ENCODE measurements around the gene NUMB. TPM values are rescaled to one million over a fixed set of nuclear protein-coding genes. Genes with fewer than 3 reads are reported as not detected.

NUMB gene
- total RNA-seq, 1 donor from 2014 or later: 72.7 TPM

DNA sequence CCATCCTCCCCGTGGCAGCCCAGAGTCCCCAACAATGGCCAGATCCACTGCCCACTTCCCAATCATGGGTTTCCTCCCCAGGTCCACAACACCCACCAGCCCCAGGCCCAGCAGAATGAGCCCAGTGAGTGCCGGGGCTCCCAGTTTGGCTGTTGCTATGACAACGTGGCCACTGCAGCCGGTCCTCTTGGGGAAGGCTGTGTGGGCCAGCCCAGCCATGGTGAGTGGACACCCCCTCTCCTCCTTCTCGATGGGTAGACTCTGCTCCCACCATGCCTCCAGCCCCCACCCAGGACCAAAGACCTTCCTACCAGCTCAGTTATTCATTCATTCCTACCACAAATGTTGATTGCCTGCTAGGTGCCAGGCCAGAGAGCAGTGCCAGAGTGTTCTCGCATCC is 197.3 kb downstream of the NUMB start:
- no peak for DNase-seq (ENCODE audit: extremely low spot score, unreplicated experiment)
- H3K4me3 Mint-ChIP-seq (ENCODE audit: unreplicated experiment): no peak overlapping the region
- H3K27ac Mint-ChIP-seq (ENCODE audit: unreplicated experiment): no peak overlapping the region
- peaks cover 1% of the 10 kb centered on the region for H3K4me1 Mint-ChIP-seq (ENCODE audit: unreplicated experiment)
- H3K27me3 Mint-ChIP-seq (ENCODE audit: unreplicated experiment): no peaks in the 10 kb centered on the region
- TF ChIP-seq, protein P1, sequence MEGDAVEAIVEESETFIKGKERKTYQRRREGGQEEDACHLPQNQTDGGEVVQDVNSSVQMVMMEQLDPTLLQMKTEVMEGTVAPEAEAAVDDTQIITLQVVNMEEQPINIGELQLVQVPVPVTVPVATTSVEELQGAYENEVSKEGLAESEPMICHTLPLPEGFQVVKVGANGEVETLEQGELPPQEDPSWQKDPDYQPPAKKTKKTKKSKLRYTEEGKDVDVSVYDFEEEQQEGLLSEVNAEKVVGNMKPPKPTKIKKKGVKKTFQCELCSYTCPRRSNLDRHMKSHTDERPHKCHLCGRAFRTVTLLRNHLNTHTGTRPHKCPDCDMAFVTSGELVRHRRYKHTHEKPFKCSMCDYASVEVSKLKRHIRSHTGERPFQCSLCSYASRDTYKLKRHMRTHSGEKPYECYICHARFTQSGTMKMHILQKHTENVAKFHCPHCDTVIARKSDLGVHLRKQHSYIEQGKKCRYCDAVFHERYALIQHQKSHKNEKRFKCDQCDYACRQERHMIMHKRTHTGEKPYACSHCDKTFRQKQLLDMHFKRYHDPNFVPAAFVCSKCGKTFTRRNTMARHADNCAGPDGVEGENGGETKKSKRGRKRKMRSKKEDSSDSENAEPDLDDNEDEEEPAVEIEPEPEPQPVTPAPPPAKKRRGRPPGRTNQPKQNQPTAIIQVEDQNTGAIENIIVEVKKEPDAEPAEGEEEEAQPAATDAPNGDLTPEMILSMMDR (IDR thresholded peaks at IDR 0.05): no peak
- H3K9me3 Mint-ChIP-seq (ENCODE audit: unreplicated experiment): no peaks in the 10 kb centered on the region
- H3K36me3 Mint-ChIP-seq (ENCODE audit: unreplicated experiment): peaks cover 6% of the 10 kb centered on the region

DNA sequence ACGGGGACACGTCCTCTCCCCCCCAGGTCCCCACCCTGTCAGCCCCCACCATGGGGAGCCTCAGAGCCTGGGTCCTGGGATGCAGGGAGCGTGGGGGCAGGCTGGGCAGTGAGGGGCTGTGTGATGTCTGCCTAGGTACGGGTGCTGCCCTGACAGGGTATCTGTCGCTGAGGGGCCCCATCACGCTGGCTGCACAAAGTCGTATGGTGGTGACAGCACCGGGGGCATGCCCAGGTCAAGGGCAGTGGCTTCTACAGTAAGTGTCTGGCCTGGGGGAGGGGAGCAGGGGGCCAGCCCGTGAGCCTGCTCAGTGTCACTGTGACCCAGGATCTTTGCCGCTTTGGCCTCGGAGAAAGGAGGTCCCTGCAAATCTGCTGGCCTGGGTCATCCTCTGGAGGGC is 197.8 kb downstream of the NUMB start:
- TF ChIP-seq, protein P1 (IDR thresholded peaks at IDR 0.05): no peak
- Mint-ChIP-seq H3K9me3 (ENCODE audit: unreplicated experiment) (no peaks in the 10 kb centered on the region), H3K4me3 (ENCODE audit: unreplicated experiment) (no peak overlapping the region), H3K36me3 (ENCODE audit: unreplicated experiment) (peaks cover 7% of the 10 kb centered on the region), H3K27me3 (ENCODE audit: unreplicated experiment) (no peaks in the 10 kb centered on the region), H3K27ac (ENCODE audit: unreplicated experiment) (no peak overlapping the region), H3K4me1 (ENCODE audit: unreplicated experiment) (peaks cover 1% of the 10 kb centered on the region)
- no peak for DNase-seq (ENCODE audit: extremely low spot score, unreplicated experiment)

DNA sequence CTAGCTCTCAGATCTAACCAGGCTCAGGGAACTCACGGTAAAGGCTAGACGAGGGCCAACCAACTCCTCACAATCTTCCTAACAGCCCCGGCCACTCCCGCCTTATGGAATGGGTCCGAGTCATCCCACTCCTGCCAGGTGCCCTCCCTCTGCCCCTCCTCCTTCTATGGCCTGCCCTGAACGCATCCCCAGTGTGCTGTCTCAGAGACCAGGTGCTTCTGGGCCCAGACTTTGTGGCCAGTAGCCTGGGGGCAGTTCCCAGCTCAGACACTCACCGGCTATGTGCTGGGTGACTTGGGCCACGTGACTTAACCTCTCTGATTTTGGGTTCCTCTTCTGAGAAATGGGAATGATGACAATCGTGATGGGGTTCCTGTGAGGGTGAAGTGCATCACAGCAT is 198.5 kb downstream of the NUMB start:
- Mint-ChIP-seq H3K4me1 (ENCODE audit: unreplicated experiment) (peaks cover 1% of the 10 kb centered on the region), H3K9me3 (ENCODE audit: unreplicated experiment) (no peaks in the 10 kb centered on the region), H3K27ac (ENCODE audit: unreplicated experiment) (no peak overlapping the region), H3K4me3 (ENCODE audit: unreplicated experiment) (no peak overlapping the region), H3K36me3 (ENCODE audit: unreplicated experiment) (peaks cover 12% of the 10 kb centered on the region), H3K27me3 (ENCODE audit: unreplicated experiment) (no peaks in the 10 kb centered on the region)
- DNase-seq (ENCODE audit: extremely low spot score, unreplicated experiment): no peak
- TF ChIP-seq, protein P1 (IDR thresholded peaks at IDR 0.05): no peak

DNA sequence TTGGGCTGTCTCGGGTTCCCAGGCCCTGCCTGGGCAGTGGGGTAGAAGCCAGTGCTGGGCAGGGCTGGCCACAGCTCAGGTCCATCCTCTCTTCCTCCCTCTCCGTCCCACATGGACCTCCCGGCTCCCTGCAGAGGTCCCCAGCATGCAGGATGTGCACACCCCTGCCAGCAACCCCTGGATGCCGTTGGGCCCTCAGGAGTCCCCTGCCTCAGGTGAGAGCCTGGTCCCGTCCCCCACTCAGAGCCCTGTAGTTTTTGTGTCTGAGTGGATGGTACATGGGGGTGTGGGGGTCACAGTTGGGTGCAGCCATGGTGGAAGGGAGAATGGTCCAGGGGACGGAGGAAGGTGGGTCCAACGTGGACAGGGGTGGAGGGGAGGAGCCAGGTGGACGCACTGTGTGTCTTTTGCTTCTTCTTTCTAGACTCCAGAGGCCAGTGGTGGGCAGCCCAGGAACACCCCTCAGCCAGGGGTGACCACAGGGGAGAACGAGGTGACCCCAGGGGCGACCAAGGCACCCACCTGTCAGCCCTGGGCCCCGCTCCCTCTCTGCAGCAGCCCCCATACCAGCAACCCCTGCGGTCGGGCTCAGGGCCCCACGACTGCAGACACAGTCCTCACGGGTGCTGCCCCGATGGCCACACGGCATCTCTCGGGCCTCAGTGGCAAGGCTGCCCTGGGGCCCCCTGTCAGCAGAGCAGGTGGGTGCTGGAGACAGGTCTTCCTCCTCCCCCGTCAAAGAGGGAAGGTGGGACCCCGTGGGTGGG is 199.3 kb downstream of the NUMB start:
- TF ChIP-seq, protein P1 (IDR thresholded peaks at IDR 0.05): no peak
- no peak overlapping the region for H3K4me3 Mint-ChIP-seq (ENCODE audit: unreplicated experiment)
- H3K36me3 Mint-ChIP-seq (ENCODE audit: unreplicated experiment): peaks cover 9% of the 10 kb centered on the region
- H3K4me1 Mint-ChIP-seq (ENCODE audit: unreplicated experiment): peaks cover 1% of the 10 kb centered on the region
- no peak overlapping the region for H3K27ac Mint-ChIP-seq (ENCODE audit: unreplicated experiment)
- no peak for DNase-seq (ENCODE audit: extremely low spot score, unreplicated experiment)
- H3K27me3 Mint-ChIP-seq (ENCODE audit: unreplicated experiment): no peaks in the 10 kb centered on the region
- no peaks in the 10 kb centered on the region for H3K9me3 Mint-ChIP-seq (ENCODE audit: unreplicated experiment)

DNA sequence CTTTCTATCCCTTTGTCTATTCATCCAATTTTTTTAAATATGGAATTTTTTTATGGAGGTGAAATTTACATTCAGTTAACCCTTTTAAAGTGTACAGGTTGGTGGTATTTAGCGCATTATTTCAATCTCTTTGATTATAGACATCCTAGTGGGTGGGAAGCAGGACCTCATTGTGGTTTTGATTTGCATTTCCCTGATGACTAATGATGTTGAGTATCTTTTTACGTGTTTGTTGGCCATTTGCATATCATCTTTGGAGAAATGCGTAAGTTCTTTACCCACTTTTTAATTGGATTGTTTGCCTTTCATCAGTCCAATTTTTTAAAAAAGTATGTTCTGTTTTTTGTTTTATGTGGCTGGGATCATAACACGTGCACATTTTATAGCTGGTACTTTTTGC is 200.3 kb downstream of the NUMB start:
- TF ChIP-seq, protein P1 (IDR thresholded peaks at IDR 0.05): no peak
- Mint-ChIP-seq H3K36me3 (ENCODE audit: unreplicated experiment) (peaks cover 6% of the 10 kb centered on the region), H3K9me3 (ENCODE audit: unreplicated experiment) (no peaks in the 10 kb centered on the region), H3K4me3 (ENCODE audit: unreplicated experiment) (no peak overlapping the region), H3K4me1 (ENCODE audit: unreplicated experiment) (peaks cover 1% of the 10 kb centered on the region), H3K27me3 (ENCODE audit: unreplicated experiment) (no peaks in the 10 kb centered on the region), H3K27ac (ENCODE audit: unreplicated experiment) (no peak overlapping the region)
- no peak for DNase-seq (ENCODE audit: extremely low spot score, unreplicated experiment)

Data from osteocyte (in vitro differentiated cells).